Keratinocyte (primary cell): ENCODE data around the gene CDCA7.

Experiments used
- CTCF ChIP-seq, 3 experiments: IDR thresholded peaks in 1 of 3; conservative IDR thresholded peaks in 1 of 3; optimal IDR thresholded peaks in 1 of 3; 2 replicates in 2 of 3; 3 replicates in 1 of 3; pipeline versions ENCODE3 to v1.5.1; 2011; ENCODE audit warnings: low read length in 3 of 3, mild to moderate bottlenecking in 3 of 3, moderate library complexity in 2 of 3, control low read depth in 1 of 3, inconsistent platforms in 1 of 3; ENCODE audit not compliant: insufficient read depth in 2 of 3; ENCODE audit errors: extremely low read depth in 1 of 3
- EZH2 ChIP-seq: IDR thresholded peaks from one replicate; pipeline ENCODE4 v1.6.1; 2012; ENCODE audit warnings: inconsistent platforms, mild to moderate bottlenecking, low read length, moderate library complexity

- no peak for TF ChIP-seq CTCF (optimal IDR thresholded peaks at IDR 0.05 in 1 of 3, IDR thresholded peaks at IDR 0.05 in 1 of 3, conservative IDR thresholded peaks at IDR 0.05 in 1 of 3; ENCODE audit: extremely low read depth in 1 of 3, insufficient read depth in 2 of 3, low read length in 3 of 3)
- TF ChIP-seq EZH2, result no peak
Measured at GRCh38 chr2:173351879-173352278, 2.8 kb upstream of the CDCA7 start.
